B cell (primary cell): ENCODE data around the gene GBE1. TPM values are rescaled to one million over a fixed set of nuclear protein-coding genes. Genes with fewer than 3 reads are reported as not detected.

Source experiments
- ATAC-seq: fragments of 200-7000 bp; cut with Tn5 transposase; one replicate; pipeline ENCODE4 v1.10.0; 2021; ENCODE audit warnings: low read depth, mild to moderate bottlenecking, moderate number of reproducible peaks, moderate library complexity
- CTCF ChIA-PET: fragments of 350-600 bp; sonication (Branson Sonifier 250); formaldehyde crosslinking; loops from one replicate; lab custom pipeline; 2021; ENCODE audit warnings: antibody characterized with exemption, inconsistent platforms; lab: Charles Lee
- POLR2A ChIA-PET: fragments of 350-600 bp; sonication (Branson Sonifier 250); formaldehyde crosslinking; loops from one replicate; lab custom pipeline; 2021; ENCODE audit warnings: antibody characterized with exemption; lab: Charles Lee
- DNase-seq: peaks from one replicate; pipeline ENCODE4 v3.0.0; 2013
- H2AFZ ChIP-seq: 2 replicates; pipeline ENCODE4 v1.6.1; 2012; ENCODE audit warnings: mild to moderate bottlenecking, low read depth, low read length; ENCODE audit not compliant: insufficient read depth, poor library complexity, severe bottlenecking
- H3K27ac ChIP-seq, 2 donors: 1 replicate in 1 of 2; 2 replicates in 1 of 2; pipeline ENCODE4 v1.5.1; 2012 to 2013; ENCODE audit warnings: low read length in 2 of 2, mild to moderate bottlenecking in 2 of 2, moderate library complexity in 1 of 2
- H3K27me3 ChIP-seq, 4 experiments: fragments of 200-600 bp in 1 of 4; sonication (generic) in 1 of 4; replicated peaks in 1 of 4; 1 replicate in 2 of 4; 2 replicates in 2 of 4; pipeline versions ENCODE4 v1.6.1 to v1.7.0; 2013 to 2016; ENCODE audit warnings: low read length in 3 of 4, mild to moderate bottlenecking in 2 of 4, mixed read lengths in 1 of 4, moderate library complexity in 1 of 4; ENCODE audit not compliant: insufficient read depth in 4 of 4, control insufficient read depth in 3 of 4; ENCODE audit errors: control extremely low read depth in 1 of 4
- H3K36me3 ChIP-seq, 2 experiments: replicated peaks in 1 of 2; 1 replicate in 1 of 2; 2 replicates in 1 of 2; pipeline versions ENCODE4 v1.6.1 to v1.7.1; 2013; ENCODE audit warnings: low read length in 1 of 2; ENCODE audit not compliant: insufficient read depth in 2 of 2, control insufficient read depth in 1 of 2; ENCODE audit errors: control extremely low read depth in 1 of 2, extremely low read depth in 1 of 2
- H3K4me1 ChIP-seq, 2 donors: fragments of 200-600 bp in 1 of 2; sonication (generic) in 1 of 2; 1 replicate in 1 of 2; 2 replicates in 1 of 2; pipeline versions ENCODE4 v1.5.1 to v1.6.1; 2013 to 2017; ENCODE audit warnings: low read length in 2 of 2; ENCODE audit not compliant: control insufficient read depth in 2 of 2, insufficient read depth in 2 of 2
- H3K4me2 ChIP-seq: replicated peaks from 2 replicates; pipeline ENCODE3; 2012; ENCODE audit warnings: mild to moderate bottlenecking, low read depth, low read length; ENCODE audit not compliant: poor library complexity, severe bottlenecking
- H3K4me3 ChIP-seq, 5 experiments: fragments of 200-600 bp in 1 of 5; sonication (generic) in 1 of 5; 1 replicate in 3 of 5; 2 replicates in 2 of 5; pipeline versions ENCODE4 v1.5.1 to v1.7.0; 2011 to 2016; ENCODE audit warnings: low read length in 4 of 5, mild to moderate bottlenecking in 4 of 5, low read depth in 2 of 5, control low read depth in 1 of 5, moderate library complexity in 1 of 5; ENCODE audit not compliant: insufficient read depth in 1 of 5; ENCODE audit errors: control extremely low read depth in 1 of 5, extremely low read depth in 1 of 5
- H3K79me2 ChIP-seq: fragments of 200-600 bp; sonication (generic); one replicate; pipeline ENCODE4 v1.6.0; 2016; ENCODE audit warnings: low read length; ENCODE audit not compliant: control insufficient read depth, insufficient read depth
- H3K9ac ChIP-seq: fragments of 200-600 bp; sonication (generic); 2 replicates; pipeline ENCODE4 v1.6.1; 2017; ENCODE audit warnings: mild to moderate bottlenecking, low read length, moderate library complexity
- H3K9me3 ChIP-seq, 3 donors: one replicate each; pipeline versions ENCODE4 v1.6.1 to v1.7.1; 2013; ENCODE audit warnings: low read length in 2 of 3; ENCODE audit not compliant: control insufficient read depth in 2 of 3, insufficient read depth in 1 of 3; ENCODE audit errors: control extremely low read depth in 1 of 3
- H4K20me1 ChIP-seq: 2 replicates; pipeline ENCODE4 v1.6.0; 2012; ENCODE audit warnings: mild to moderate bottlenecking, low read length; ENCODE audit not compliant: insufficient read depth, control insufficient read depth, poor library complexity, severe bottlenecking
- H3K27ac Mint-ChIP-seq: one replicate; pipeline ENCODE4 v1.8.0; 2021; ENCODE audit warnings: mixed read lengths
- H3K27me3 Mint-ChIP-seq: one replicate; pipeline ENCODE4 v1.8.0; 2021; ENCODE audit warnings: mixed read lengths
- H3K4me1 Mint-ChIP-seq: one replicate; pipeline ENCODE4 v1.8.0; 2021; ENCODE audit warnings: mixed read lengths
- H3K4me3 Mint-ChIP-seq: one replicate; pipeline ENCODE4 v1.8.0; 2021; ENCODE audit warnings: mixed read lengths
- H3K9me3 Mint-ChIP-seq: one replicate; pipeline ENCODE4 v1.8.0; 2022; ENCODE audit warnings: mixed read lengths; ENCODE audit not compliant: insufficient read depth
- EZH2 ChIP-seq: IDR thresholded peaks from 2 replicates; pipeline ENCODE4 v1.6.1; 2012; ENCODE audit warnings: borderline replicate concordance, low read depth, mild to moderate bottlenecking, moderate library complexity, low read length; ENCODE audit not compliant: insufficient read depth, poor library complexity, severe bottlenecking
- WGBS: methylation state at CpG from one replicate; pipeline ENCODE4 v1.1.5; 2013; ENCODE audit warnings: missing lambda C conversion rate; ENCODE audit not compliant: insufficient coverage; 5-methylcytosine and 5-hydroxymethylcytosine counted together
- intact Hi-C: fragments of 100-400 bp; cut with micrococcal nuclease; formaldehyde crosslinking; loops from one replicate; pipeline ENCODE4 v1.10.0; 2022
- polyA plus RNA-seq: library from polyadenylated mRNA; depleted of rRNA; stranded (reverse); fragments of >200 nt; gene quantifications from 2 replicates; pipeline ENCODE4 v1.2.3, GENCODE V29; 2012
- total RNA-seq, 2 donors: library from RNA; stranded (reverse); fragments of 120-200 nt in 1 of 2; gene quantifications; 1 replicate in 1 of 2; 2 replicates in 1 of 2; pipeline versions ENCODE4 v1.2.3 to v1.2.4, GENCODE V29; 2013 to 2022
- TF ChIP-seq, protein P1 (sequence below): fragments of 200-600 bp; IDR thresholded peaks from one replicate; pipeline ENCODE4 v1.8.0; 2022; ENCODE audit warnings: antibody characterized with exemption, mild to moderate bottlenecking

Gene GBE1
- total and polyA plus RNA-seq, 2 donors (not counting 1 experiment from before 2014, with no cell fraction given) = 3.4 to 20.8 TPM

DNA sequence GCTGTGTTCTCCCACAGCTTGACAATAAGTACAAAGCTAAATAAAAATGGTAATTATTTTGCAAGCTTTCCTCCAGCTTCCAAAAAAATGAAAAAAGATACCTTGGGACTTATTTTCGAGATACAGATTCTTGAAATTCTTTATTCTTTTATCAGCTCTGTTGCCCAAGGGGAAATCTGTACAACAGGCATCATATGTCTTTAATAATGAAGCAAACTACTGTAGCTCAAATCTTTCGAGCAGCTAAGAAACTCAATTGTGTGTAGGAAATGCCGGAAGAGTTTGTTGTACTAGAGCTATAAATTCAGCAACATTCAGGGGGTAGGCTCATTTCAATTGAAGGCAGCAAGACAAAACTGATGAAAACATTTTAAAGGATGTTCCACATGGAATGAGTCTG, 297.7 kb downstream of the GBE1 start:
- H3K9me3 ChIP-seq = no peaks in the 10 kb centered on the region
- H4K20me1 ChIP-seq = no peaks in the 10 kb centered on the region
- H2AFZ ChIP-seq = no peak overlapping the region
- H3K4me1 ChIP-seq = no peaks in the 10 kb centered on the region
- no peak overlapping the region for H3K27ac ChIP-seq
- ATAC-seq = no peak
- 100% methylated on average over 2 of the region's 3 CpGs for WGBS
- no peak overlapping the region for H3K9ac ChIP-seq
- H3K4me1 Mint-ChIP-seq = no peaks in the 10 kb centered on the region
- H3K27me3 Mint-ChIP-seq = peaks cover 3% of the 10 kb centered on the region
- ChIA-PET POLR2A (no interaction called here), CTCF (no interaction called here)
- no peak overlapping the region for H3K4me3 ChIP-seq
- intact Hi-C loops = no loop called here
- H3K27ac Mint-ChIP-seq = no peak overlapping the region
- no peaks in the 10 kb centered on the region for H3K9me3 Mint-ChIP-seq
- no peaks in the 10 kb centered on the region for H3K79me2 ChIP-seq
- DNase-seq = no peak
- no peaks in the 10 kb centered on the region for H3K36me3 ChIP-seq
- H3K27me3 ChIP-seq = no peaks in the 10 kb centered on the region
- no peak for TF ChIP-seq EZH2
- TF ChIP-seq, protein P1, sequence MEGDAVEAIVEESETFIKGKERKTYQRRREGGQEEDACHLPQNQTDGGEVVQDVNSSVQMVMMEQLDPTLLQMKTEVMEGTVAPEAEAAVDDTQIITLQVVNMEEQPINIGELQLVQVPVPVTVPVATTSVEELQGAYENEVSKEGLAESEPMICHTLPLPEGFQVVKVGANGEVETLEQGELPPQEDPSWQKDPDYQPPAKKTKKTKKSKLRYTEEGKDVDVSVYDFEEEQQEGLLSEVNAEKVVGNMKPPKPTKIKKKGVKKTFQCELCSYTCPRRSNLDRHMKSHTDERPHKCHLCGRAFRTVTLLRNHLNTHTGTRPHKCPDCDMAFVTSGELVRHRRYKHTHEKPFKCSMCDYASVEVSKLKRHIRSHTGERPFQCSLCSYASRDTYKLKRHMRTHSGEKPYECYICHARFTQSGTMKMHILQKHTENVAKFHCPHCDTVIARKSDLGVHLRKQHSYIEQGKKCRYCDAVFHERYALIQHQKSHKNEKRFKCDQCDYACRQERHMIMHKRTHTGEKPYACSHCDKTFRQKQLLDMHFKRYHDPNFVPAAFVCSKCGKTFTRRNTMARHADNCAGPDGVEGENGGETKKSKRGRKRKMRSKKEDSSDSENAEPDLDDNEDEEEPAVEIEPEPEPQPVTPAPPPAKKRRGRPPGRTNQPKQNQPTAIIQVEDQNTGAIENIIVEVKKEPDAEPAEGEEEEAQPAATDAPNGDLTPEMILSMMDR = no peak
- H3K4me2 ChIP-seq = no peak overlapping the region
- no peak overlapping the region for H3K4me3 Mint-ChIP-seq

GRCh38 chr3:81462921-81463320, 298.5 kb downstream of the GBE1 start:
- intact Hi-C loops = no loop called here
- H3K27me3 Mint-ChIP-seq = peaks cover 3% of the 10 kb centered on the region
- TF ChIP-seq, protein P1 = no peak
- no peak for TF ChIP-seq EZH2
- H3K4me2 ChIP-seq = no peak overlapping the region
- H3K4me1 ChIP-seq = no peaks in the 10 kb centered on the region
- no peak overlapping the region for H3K4me3 Mint-ChIP-seq
- no peak overlapping the region for H3K27ac Mint-ChIP-seq
- CTCF ChIA-PET = no interaction called here
- H3K36me3 ChIP-seq = no peaks in the 10 kb centered on the region
- H3K27ac ChIP-seq = no peak overlapping the region
- 67% methylated on average over 4 of the region's 4 CpGs for WGBS
- no peak overlapping the region for H3K9ac ChIP-seq
- no peak overlapping the region for H2AFZ ChIP-seq
- H3K27me3 ChIP-seq = no peaks in the 10 kb centered on the region
- DNase-seq (no peak), ATAC-seq (no peak)
- POLR2A ChIA-PET = no interaction called here
- no peaks in the 10 kb centered on the region for H3K9me3 Mint-ChIP-seq
- no peaks in the 10 kb centered on the region for H3K4me1 Mint-ChIP-seq
- no peaks in the 10 kb centered on the region for H3K79me2 ChIP-seq
- H3K9me3 ChIP-seq = no peaks in the 10 kb centered on the region
- no peak overlapping the region for H3K4me3 ChIP-seq
- no peaks in the 10 kb centered on the region for H4K20me1 ChIP-seq
